ENCODE data around the gene CDC42. TPM values are rescaled to one million over a fixed set of nuclear protein-coding genes. Genes with fewer than 3 reads are reported as not detected.
A peak's percentile ranks its signal among the peaks of the same experiment; 100 is the strongest.

CDC42 gene
- total RNA-seq, 1 experiment from 2014 or later: 223 TPM

- H3K4me1 ChIP-seq (ENCODE audit: low read length): peaks cover 9% of the 10 kb centered on the region
- H3K27me3 ChIP-seq (ENCODE audit: low read length): no peaks in the 10 kb centered on the region
- H3K79me2 ChIP-seq (ENCODE audit: low read length): no peaks in the 10 kb centered on the region
- H3K4me3 ChIP-seq (ENCODE audit: low read length): no peak overlapping the region
- H3K36me3 ChIP-seq (ENCODE audit: insufficient read depth, low read length): no peaks in the 10 kb centered on the region
- H3K9me3 ChIP-seq (ENCODE audit: low read length): no peaks in the 10 kb centered on the region
- no peak overlapping the region for H3K9ac ChIP-seq (ENCODE audit: low read length)
- H2AFZ ChIP-seq (ENCODE audit: low read length): no peak overlapping the region
- H3K4me2 ChIP-seq (ENCODE audit: low read depth, low read length, poor library complexity, severe bottlenecking): no peak overlapping the region
- no peaks in the 10 kb centered on the region for H4K20me1 ChIP-seq (ENCODE audit: insufficient read depth, low read depth, low read length)
- no peak overlapping the region for H3K27ac ChIP-seq (ENCODE audit: low read length)
- DNase-seq: no peak
- no peaks in the 10 kb centered on the region for H3K9me2 ChIP-seq (replicated peaks; ENCODE audit: insufficient read depth, low read length)
Measured at GRCh38 chr1:22043198-22043769, 9.2 kb upstream of the CDC42 start.

- H3K4me3 ChIP-seq (ENCODE audit: low read length): no peak overlapping the region
- no peak overlapping the region for H3K4me2 ChIP-seq (ENCODE audit: low read depth, low read length, poor library complexity, severe bottlenecking)
- no peaks in the 10 kb centered on the region for H3K9me3 ChIP-seq (ENCODE audit: low read length)
- H3K27ac ChIP-seq (ENCODE audit: low read length): no peak overlapping the region
- H4K20me1 ChIP-seq (ENCODE audit: insufficient read depth, low read depth, low read length): no peaks in the 10 kb centered on the region
- no peaks in the 10 kb centered on the region for H3K79me2 ChIP-seq (ENCODE audit: low read length)
- DNase-seq: no peak
- no peaks in the 10 kb centered on the region for H3K36me3 ChIP-seq (ENCODE audit: insufficient read depth, low read length)
- H3K27me3 ChIP-seq (ENCODE audit: low read length): no peaks in the 10 kb centered on the region
- H3K4me1 ChIP-seq (ENCODE audit: low read length): peaks cover 11% of the 10 kb centered on the region
- H3K9me2 ChIP-seq (replicated peaks; ENCODE audit: insufficient read depth, low read length): no peaks in the 10 kb centered on the region
- H2AFZ ChIP-seq (ENCODE audit: low read length): no peak overlapping the region
- no peak overlapping the region for H3K9ac ChIP-seq (ENCODE audit: low read length)
Measured at GRCh38 chr1:22044690-22045420, 7.7 kb upstream of the CDC42 start.

- no peak overlapping the region for H3K27ac ChIP-seq (ENCODE audit: low read length)
- no peaks in the 10 kb centered on the region for H3K9me2 ChIP-seq (replicated peaks; ENCODE audit: insufficient read depth, low read length)
- no peaks in the 10 kb centered on the region for H3K9me3 ChIP-seq (ENCODE audit: low read length)
Measured at GRCh38 chr1:22045604-22046228, 6.8 kb upstream of the CDC42 start.

GRCh38 chr1:22048351-22049192 lies 3.9 kb upstream of the CDC42 start:
- Histone ChIP-seq H3K4me2 (ENCODE audit: low read depth, low read length, poor library complexity, severe bottlenecking) (no peak overlapping the region), H3K79me2 (ENCODE audit: low read length) (peaks cover 10% of the 10 kb centered on the region), H3K27me3 (ENCODE audit: low read length) (no peaks in the 10 kb centered on the region), H3K4me3 (ENCODE audit: low read length) (no peak overlapping the region), H3K27ac (ENCODE audit: low read length) (no peak overlapping the region), H3K9me2 (replicated peaks; ENCODE audit: insufficient read depth, low read length) (no peaks in the 10 kb centered on the region), H4K20me1 (ENCODE audit: insufficient read depth, low read depth, low read length) (peaks cover 4% of the 10 kb centered on the region), H3K36me3 (ENCODE audit: insufficient read depth, low read length) (no peaks in the 10 kb centered on the region), H3K4me1 (ENCODE audit: low read length) (peaks cover 12% of the 10 kb centered on the region), H3K9ac (ENCODE audit: low read length) (no peak overlapping the region), H3K9me3 (ENCODE audit: low read length) (no peaks in the 10 kb centered on the region), H2AFZ (ENCODE audit: low read length) (0 out of 2 replicates have a peak overlapping the region, but pooled peaks have one; percentile 10)
- peak; percentile 52 for DNase-seq

More at GRCh38 chr1:22045604-22046228, 6.8 kb upstream of the CDC42 start:
- Histone ChIP-seq H4K20me1 (ENCODE audit: insufficient read depth, low read depth, low read length) (no peaks in the 10 kb centered on the region), H3K4me2 (ENCODE audit: low read depth, low read length, poor library complexity, severe bottlenecking) (no peak overlapping the region), H3K27me3 (ENCODE audit: low read length) (no peaks in the 10 kb centered on the region), H3K36me3 (ENCODE audit: insufficient read depth, low read length) (no peaks in the 10 kb centered on the region), H3K9ac (ENCODE audit: low read length) (no peak overlapping the region), H3K4me1 (ENCODE audit: low read length) (peaks cover 7% of the 10 kb centered on the region), H2AFZ (ENCODE audit: low read length) (no peak overlapping the region), H3K4me3 (ENCODE audit: low read length) (no peak overlapping the region), H3K79me2 (ENCODE audit: low read length) (no peaks in the 10 kb centered on the region)
- no peak for DNase-seq

GRCh38 chr1:22050330-22050729 lies 2.2 kb upstream of the CDC42 start:
- Histone ChIP-seq H3K4me3 (ENCODE audit: low read length) (no peak overlapping the region), H3K9ac (ENCODE audit: low read length) (no peak overlapping the region), H4K20me1 (ENCODE audit: insufficient read depth, low read depth, low read length) (peaks cover 18% of the 10 kb centered on the region), H3K4me1 (ENCODE audit: low read length) (peaks cover 26% of the 10 kb centered on the region), H3K79me2 (ENCODE audit: low read length) (peaks cover 25% of the 10 kb centered on the region), H2AFZ (ENCODE audit: low read length) (no peak overlapping the region), H3K27me3 (ENCODE audit: low read length) (no peaks in the 10 kb centered on the region), H3K9me2 (replicated peaks; ENCODE audit: insufficient read depth, low read length) (no peaks in the 10 kb centered on the region), H3K27ac (ENCODE audit: low read length) (no peak overlapping the region), H3K36me3 (ENCODE audit: insufficient read depth, low read length) (peaks cover 7% of the 10 kb centered on the region; the same call in 1 of the 2 replicates), H3K9me3 (ENCODE audit: low read length) (no peaks in the 10 kb centered on the region), H3K4me2 (ENCODE audit: low read depth, low read length, poor library complexity, severe bottlenecking) (no peak overlapping the region)
- no peak for DNase-seq

GRCh38 chr1:22051607-22052114 lies 848 bp upstream of the CDC42 start:
- no peak overlapping the region for H3K27ac ChIP-seq (ENCODE audit: low read length)
- H3K79me2 ChIP-seq (ENCODE audit: low read length): peaks cover 38% of the 10 kb centered on the region
- H3K4me2 ChIP-seq (ENCODE audit: low read depth, low read length, poor library complexity, severe bottlenecking): peak overlapping the region; percentile 97
- no peaks in the 10 kb centered on the region for H3K27me3 ChIP-seq (ENCODE audit: low read length)
- no peaks in the 10 kb centered on the region for H3K9me3 ChIP-seq (ENCODE audit: low read length)
- peaks cover 32% of the 10 kb centered on the region for H4K20me1 ChIP-seq (ENCODE audit: insufficient read depth, low read depth, low read length)
- no peaks in the 10 kb centered on the region for H3K9me2 ChIP-seq (replicated peaks; ENCODE audit: insufficient read depth, low read length)
- peaks cover 39% of the 10 kb centered on the region for H3K4me1 ChIP-seq (ENCODE audit: low read length)
- H3K36me3 ChIP-seq (ENCODE audit: insufficient read depth, low read length): peaks cover 19% of the 10 kb centered on the region
- no peak for DNase-seq
- peak overlapping the region; percentile 98; the same call in 1 of the 2 replicates for H2AFZ ChIP-seq (ENCODE audit: low read length)
- peak overlapping the region; percentile 98 for H3K4me3 ChIP-seq (ENCODE audit: low read length)
- H3K9ac ChIP-seq (ENCODE audit: low read length): peak overlapping the region; percentile 63; the same call in 1 of the 2 replicates

- peak overlapping the region; percentile 74 for H3K27ac ChIP-seq (ENCODE audit: low read length)
- H3K9me2 ChIP-seq (replicated peaks; ENCODE audit: insufficient read depth, low read length): no peaks in the 10 kb centered on the region
- H4K20me1 ChIP-seq (ENCODE audit: insufficient read depth, low read depth, low read length): peaks cover 47% of the 10 kb centered on the region
- peaks cover 42% of the 10 kb centered on the region for H3K4me1 ChIP-seq (ENCODE audit: low read length)
- DNase-seq: peak; percentile 75
- no peaks in the 10 kb centered on the region for H3K9me3 ChIP-seq (ENCODE audit: low read length)
- H3K4me3 ChIP-seq (ENCODE audit: low read length): peak overlapping the region; percentile 98
- H3K36me3 ChIP-seq (ENCODE audit: insufficient read depth, low read length): peaks cover 29% of the 10 kb centered on the region
- no peak overlapping the region for H2AFZ ChIP-seq (ENCODE audit: low read length)
- H3K9ac ChIP-seq (ENCODE audit: low read length): peak overlapping the region; percentile 100
- peak overlapping the region; percentile 97 for H3K4me2 ChIP-seq (ENCODE audit: low read depth, low read length, poor library complexity, severe bottlenecking)
- H3K79me2 ChIP-seq (ENCODE audit: low read length): peaks cover 54% of the 10 kb centered on the region
- H3K27me3 ChIP-seq (ENCODE audit: low read length): no peaks in the 10 kb centered on the region
Measured at GRCh38 chr1:22053017-22053860, 730 bp downstream of the CDC42 start.

Measured in Karpas-422 (cell line).